Left lung (tissue), 10 donors: ENCODE measurements around the gene PRKAA1. TPM values are rescaled to one million over a fixed set of nuclear protein-coding genes. Genes with fewer than 3 reads are reported as not detected.

ENCODE experiments used
- ATAC-seq: fragments of 200-7000 bp; cut with Tn5 transposase; one replicate; pipeline ENCODE4 v1.9.1; 2020; ENCODE audit warnings: moderate library complexity
- DNase-seq, 4 donors: peaks; one replicate each; pipeline ENCODE4 v3.0.0-alpha.2; 2013 to 2020
- H3K27ac ChIP-seq, 2 donors: fragments of 200-600 bp; sonication (generic) in 1 of 2; one replicate each; pipeline versions ENCODE4 v1.5.0 to v1.8.0; 2020 to 2021
- H3K27me3 ChIP-seq, 2 donors: fragments of 200-600 bp; sonication (generic) in 1 of 2; one replicate each; pipeline versions ENCODE4 v1.5.0 to v1.8.0; 2020 to 2021
- H3K36me3 ChIP-seq, 2 donors: fragments of 200-600 bp; sonication (generic) in 1 of 2; one replicate each; pipeline versions ENCODE4 v1.5.0 to v1.8.0; 2020 to 2021
- H3K4me1 ChIP-seq, 2 donors: fragments of 200-600 bp; one replicate each; pipeline ENCODE4 v1.8.0; 2021
- H3K4me3 ChIP-seq, 2 donors: fragments of 200-600 bp; sonication (generic) in 1 of 2; one replicate each; pipeline versions ENCODE4 v1.5.0 to v1.8.0; 2020 to 2021; ENCODE audit warnings: mild to moderate bottlenecking in 1 of 2
- H3K9me3 ChIP-seq, 2 donors: fragments of 200-600 bp; sonication (generic) in 1 of 2; one replicate each; pipeline versions ENCODE4 v1.5.0 to v1.8.0; 2020 to 2021
- CTCF ChIP-seq, 2 donors: fragments of 200-600 bp; sonication (generic) in 1 of 2; IDR thresholded peaks; one replicate each; pipeline versions ENCODE4 v1.5.0 to v1.8.0; 2021; ENCODE audit warnings: antibody characterized with exemption in 2 of 2
- intact Hi-C, 2 donors: fragments of 100-400 bp; cut with DNase I; formaldehyde crosslinking; loops; one replicate each; pipeline versions ENCODE4 v1.11.2 to v1.14.2; 2022
- polyA plus RNA-seq, 6 donors: library from polyadenylated mRNA; unstranded; fragments of 120-200 nt; gene quantifications; one replicate each; pipeline ENCODE4 v1.2.1, GENCODE V29; 2013; ENCODE audit not compliant: insufficient read length in 6 of 6
- total RNA-seq, 2 donors: library from RNA; stranded (reverse); fragmentation: NEBNext Ultra II Directional; extraction: Animal tissue kit (Norgen Biotek cat#: 25700); gene quantifications; one replicate each; pipeline ENCODE4 v1.2.1, GENCODE V29; 2021
- donor health status: DM: no; HTN: yes; CAD: no.
- donor health status: DM: no; HTN: no; CAD: no.

Gene PRKAA1
- total and polyA plus RNA-seq, 8 donors, result 71.2 to 85.7 (median 78.4) TPM

DNA sequence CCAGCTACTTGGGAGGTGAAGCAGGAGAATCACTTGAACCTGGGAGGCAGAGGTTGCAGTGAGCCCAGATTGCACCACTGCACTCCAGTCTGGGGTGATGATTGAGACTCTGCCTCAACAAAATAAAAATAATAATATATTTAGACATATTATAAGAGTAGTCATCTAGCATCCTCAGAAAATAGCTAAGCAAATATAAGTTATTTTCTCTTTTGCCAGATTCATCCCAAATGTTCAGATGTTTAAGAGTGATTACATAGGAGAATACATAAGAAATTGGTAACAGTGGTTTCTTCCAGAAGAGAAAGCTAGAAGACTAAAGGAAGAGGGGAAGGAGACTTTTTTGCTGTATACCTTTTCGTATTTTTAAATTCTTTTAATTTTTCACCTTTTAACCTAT, 20.0 kb downstream of the PRKAA1 start:
- no peak overlapping the region for H3K27ac ChIP-seq
- no peak overlapping the region for H3K4me3 ChIP-seq
- H3K9me3 ChIP-seq, result no peaks in the 10 kb centered on the region
- no peaks in the 10 kb centered on the region for H3K27me3 ChIP-seq
- TF ChIP-seq CTCF (IDR thresholded peaks at IDR 0.05), result no peak
- H3K4me1 ChIP-seq, result peaks cover 0 to 51% of the 10 kb centered on the region in 2 donors
- intact Hi-C loops, result no loop called here
- DNase-seq (no peak), ATAC-seq (no peak)
- peaks cover 3 to 36% of the 10 kb centered on the region in 2 donors for H3K36me3 ChIP-seq

- no peak for ATAC-seq
- H3K27ac ChIP-seq, result peak overlapping the region in 1 of 2 donors; percentile 49
- H3K36me3 ChIP-seq, result peaks cover 3 to 38% of the 10 kb centered on the region in 2 donors
- no peak overlapping the region for H3K4me3 ChIP-seq
- no peaks in the 10 kb centered on the region for H3K27me3 ChIP-seq
- no peak for DNase-seq
- H3K4me1 ChIP-seq, result peaks cover 0 to 37% of the 10 kb centered on the region in 2 donors
- no peaks in the 10 kb centered on the region for H3K9me3 ChIP-seq
- no peak for TF ChIP-seq CTCF (IDR thresholded peaks at IDR 0.05)
- intact Hi-C loops, result no loop called here
Observed at GRCh38 chr5:40776658-40776977, 21.6 kb downstream of the PRKAA1 start.

GRCh38 chr5:40775846-40776657, 22.1 kb downstream of the PRKAA1 start:
- Histone ChIP-seq H3K27ac (peak overlapping the region in 1 of 2 donors; percentile 49), H3K9me3 (no peaks in the 10 kb centered on the region), H3K36me3 (peaks cover 3 to 44% of the 10 kb centered on the region in 2 donors), H3K4me1 (peaks cover 0 to 32% of the 10 kb centered on the region in 2 donors), H3K27me3 (no peaks in the 10 kb centered on the region), H3K4me3 (no peak overlapping the region)
- peak; percentile 18 for ATAC-seq
- intact Hi-C loops, result no loop called here
- no peak for DNase-seq
- TF ChIP-seq CTCF (IDR thresholded peaks at IDR 0.05), result no peak

GRCh38 chr5:40775085-40775845, 22.9 kb downstream of the PRKAA1 start:
- no peak for DNase-seq
- no peak for TF ChIP-seq CTCF (IDR thresholded peaks at IDR 0.05)
- Histone ChIP-seq H3K9me3 (no peaks in the 10 kb centered on the region), H3K27ac (peak overlapping the region in 1 of 2 donors; percentile 49), H3K27me3 (no peaks in the 10 kb centered on the region), H3K36me3 (peaks cover 3 to 52% of the 10 kb centered on the region in 2 donors), H3K4me1 (peaks cover 0 to 24% of the 10 kb centered on the region in 2 donors), H3K4me3 (no peak overlapping the region)
- intact Hi-C loops, result no loop called here
- ATAC-seq, result no peak

- H3K27me3 ChIP-seq, result no peaks in the 10 kb centered on the region
- ATAC-seq, result no peak
- H3K9me3 ChIP-seq, result no peaks in the 10 kb centered on the region
- no peak for DNase-seq
- intact Hi-C loops, result no loop called here
- H3K36me3 ChIP-seq, result peaks cover 3 to 57% of the 10 kb centered on the region in 2 donors
- H3K4me3 ChIP-seq, result no peak overlapping the region
- peaks cover 0 to 17% of the 10 kb centered on the region in 2 donors for H3K4me1 ChIP-seq
- no peak for TF ChIP-seq CTCF (IDR thresholded peaks at IDR 0.05)
- H3K27ac ChIP-seq, result no peak overlapping the region
Observed at GRCh38 chr5:40774623-40775022, 23.6 kb downstream of the PRKAA1 start.
